Hematopoietic multipotent progenitor cell treated with erythropoietin and hydrocortisone succinate and interleukin-3 and kit ligand, for 8 days (in vitro differentiated cells): ENCODE results near the gene ARHGAP4.

Experiments used
- DNase-seq: peaks from one replicate; pipeline ENCODE4 v3.0.0-alpha.2; 2015

Gene ARHGAP4

GRCh38 chrX:153944140-153944799 lies 18.2 kb upstream of the ARHGAP4 start, which contains the start of gene RENBP:
Gene RENBP (minus strand): TSS chrX:153944643. CDS start chrX:153944610, 33 bp downstream.
- peak; percentile 64 for DNase-seq

- peak; percentile 67 for DNase-seq
These were observed 15.5 kb upstream of the ARHGAP4 start for GRCh38 chrX:153941336-153942252.

- no peak for DNase-seq
These were observed 13.5 kb upstream of the ARHGAP4 start for GRCh38 chrX:153939573-153939972.

GRCh38 chrX:153938226-153938786 lies 12.2 kb upstream of the ARHGAP4 start:
- no peak for DNase-seq

- no peak for DNase-seq
These were observed 11.0 kb upstream of the ARHGAP4 start for GRCh38 chrX:153937056-153937455.

GRCh38 chrX:153935326-153935851 lies 9.3 kb upstream of the ARHGAP4 start:
- no peak for DNase-seq

- peak; percentile 69 for DNase-seq
These were observed 8.8 kb upstream of the ARHGAP4 start, which contains the start of gene NAA10 for GRCh38 chrX:153934762-153935325. Gene NAA10 (minus strand): TSS chrX:153935037. CDS start chrX:153934904, 133 bp downstream.

- DNase-seq: no peak
These were observed 8.2 kb upstream of the ARHGAP4 start for GRCh38 chrX:153934148-153934761.

GRCh38 chrX:153933748-153934147 lies 7.7 kb upstream of the ARHGAP4 start:
- no peak for DNase-seq

- no peak for DNase-seq
These were observed 6.3 kb upstream of the ARHGAP4 start for GRCh38 chrX:153932220-153932915.

- DNase-seq: no peak
These were observed 5.7 kb upstream of the ARHGAP4 start for GRCh38 chrX:153931748-153932147.

GRCh38 chrX:153931151-153931550 lies 5.1 kb upstream of the ARHGAP4 start:
- DNase-seq: no peak

- DNase-seq: no peak
These were observed 4.2 kb upstream of the ARHGAP4 start for GRCh38 chrX:153930011-153930910.

GRCh38 chrX:153929576-153929975 lies 3.5 kb upstream of the ARHGAP4 start:
- no peak for DNase-seq

GRCh38 chrX:153928846-153929245 lies 2.8 kb upstream of the ARHGAP4 start:
- DNase-seq: no peak

- peak; percentile 95 for DNase-seq
These were observed 2.1 kb upstream of the ARHGAP4 start for GRCh38 chrX:153927922-153928760.

- peak; percentile 43 for DNase-seq
These were observed 1.5 kb upstream of the ARHGAP4 start for GRCh38 chrX:153927672-153927921.

GRCh38 chrX:153926858-153927671 lies 1.0 kb upstream of the ARHGAP4 start:
- DNase-seq: peak; percentile 65

GRCh38 chrX:153926552-153926857 lies 441 bp upstream of the ARHGAP4 start:
- no peak for DNase-seq
